Liver (tissue), 9 donors: ENCODE results near the gene HS3ST4. TPM values are rescaled to one million over a fixed set of nuclear protein-coding genes. Genes with fewer than 3 reads are reported as not detected.

Experiments
- DNase-seq: peaks from one replicate; pipeline ENCODE4 v3.0.0-alpha.2; 2017; ENCODE audit warnings: low spot score
- H3K27ac ChIP-seq, 2 donors: one replicate each; pipeline ENCODE4 v1.7.0; 2013; ENCODE audit warnings: inconsistent platforms in 2 of 2, low read length in 2 of 2, control low read depth in 1 of 2, low read depth in 1 of 2, mild to moderate bottlenecking in 1 of 2
- H3K27me3 ChIP-seq, 4 donors: one replicate each; pipeline versions ENCODE4 v1.6.1 to v1.7.0; 2013; ENCODE audit warnings: low read length in 3 of 4, inconsistent platforms in 1 of 4, mild to moderate bottlenecking in 1 of 4, moderate library complexity in 1 of 4; ENCODE audit not compliant: control insufficient read depth in 4 of 4, insufficient read depth in 4 of 4
- H3K36me3 ChIP-seq, 4 donors: one replicate each; pipeline versions ENCODE4 v1.6.1 to v1.7.0; 2013; ENCODE audit warnings: low read length in 3 of 4, mild to moderate bottlenecking in 3 of 4, low read depth in 1 of 4, moderate library complexity in 1 of 4; ENCODE audit not compliant: control insufficient read depth in 4 of 4, insufficient read depth in 3 of 4
- H3K4me1 ChIP-seq, 4 donors: one replicate each; pipeline versions ENCODE4 v1.6.1 to v1.7.0; 2013; ENCODE audit warnings: low read length in 3 of 4, mild to moderate bottlenecking in 3 of 4, moderate library complexity in 1 of 4; ENCODE audit not compliant: control insufficient read depth in 4 of 4, insufficient read depth in 4 of 4
- H3K4me3 ChIP-seq, 3 donors: one replicate each; pipeline versions ENCODE4 v1.6.1 to v1.7.0; 2013; ENCODE audit warnings: low read length in 3 of 3, control low read depth in 1 of 3, low read depth in 1 of 3, mild to moderate bottlenecking in 1 of 3
- H3K9ac ChIP-seq, 2 donors: one replicate each; pipeline ENCODE4 v1.7.0; 2013; ENCODE audit warnings: low read length in 2 of 2, mild to moderate bottlenecking in 2 of 2, moderate library complexity in 2 of 2, control low read depth in 1 of 2, low read depth in 1 of 2
- H3K9me3 ChIP-seq, 4 donors: one replicate each; pipeline versions ENCODE4 v1.6.1 to v1.7.0; 2013; ENCODE audit warnings: low read length in 3 of 4; ENCODE audit not compliant: control insufficient read depth in 4 of 4
- ATF3 ChIP-seq: IDR thresholded peaks from 2 replicates; pipeline ENCODE4 v1.6.1; 2016; ENCODE audit warnings: antibody characterized with exemption
- CTCF ChIP-seq: fragments of 150-350 bp; IDR thresholded peaks from 2 replicates; pipeline ENCODE4 v1.5.1; 2017; ENCODE audit warnings: improper control_type of control experiment, low read depth, low read length; ENCODE audit not compliant: missing input control
- EGR1 ChIP-seq, 2 donors: IDR thresholded peaks; 2 replicates each; pipeline ENCODE4 v1.6.1; 2016 to 2018; ENCODE audit warnings: antibody characterized with exemption in 2 of 2, low read depth in 2 of 2
- FOXA1 ChIP-seq: IDR thresholded peaks from 2 replicates; pipeline ENCODE4 v1.6.1; 2016; ENCODE audit warnings: antibody characterized with exemption
- GABPA ChIP-seq, 2 donors: IDR thresholded peaks in 1 of 2; conservative IDR thresholded peaks in 1 of 2; 2 replicates each; pipeline ENCODE4 v1.6.1; 2016; ENCODE audit warnings: antibody characterized with exemption in 2 of 2, mild to moderate bottlenecking in 1 of 2, moderate library complexity in 1 of 2
- HNF4A ChIP-seq, 2 donors: conservative IDR thresholded peaks; 2 replicates each; pipeline ENCODE4 v1.6.1; 2016; ENCODE audit warnings: antibody characterized with exemption in 2 of 2, mild to moderate bottlenecking in 2 of 2
- HNF4G ChIP-seq: IDR thresholded peaks from 2 replicates; pipeline ENCODE4 v1.6.1; 2016; ENCODE audit warnings: antibody characterized with exemption
- JUND ChIP-seq, 2 donors: IDR thresholded peaks; 2 replicates each; pipeline ENCODE4 v1.6.1; 2016; ENCODE audit warnings: antibody characterized with exemption in 2 of 2
- NR2F2 ChIP-seq: IDR thresholded peaks from 2 replicates; pipeline ENCODE4 v1.6.1; 2016; ENCODE audit warnings: antibody characterized with exemption
- RAD21 ChIP-seq, 2 donors: IDR thresholded peaks; 2 replicates each; pipeline ENCODE4 v1.6.1; 2016; ENCODE audit warnings: antibody characterized with exemption in 2 of 2, mild to moderate bottlenecking in 2 of 2
- REST ChIP-seq: IDR thresholded peaks from 2 replicates; pipeline ENCODE4 v1.6.1; 2016; ENCODE audit warnings: antibody characterized with exemption, mild to moderate bottlenecking
- RXRA ChIP-seq, 2 donors: IDR thresholded peaks; 2 replicates each; pipeline ENCODE4 v1.6.1; 2017 to 2018; ENCODE audit warnings: antibody characterized with exemption in 2 of 2, mild to moderate bottlenecking in 1 of 2
- SP1 ChIP-seq: IDR thresholded peaks from 2 replicates; pipeline ENCODE4 v1.6.1; 2018; ENCODE audit warnings: antibody characterized with exemption, mild to moderate bottlenecking
- TAF1 ChIP-seq: conservative IDR thresholded peaks from 2 replicates; pipeline ENCODE4 v1.6.1; 2016; ENCODE audit warnings: antibody characterized with exemption, mild to moderate bottlenecking
- YY1 ChIP-seq: IDR thresholded peaks from 2 replicates; pipeline ENCODE4 v1.6.1; 2016; ENCODE audit warnings: antibody characterized with exemption, mild to moderate bottlenecking
- WGBS: extraction: QIAGEN DNeasy Blood & Tissue Kit; methylation state at CpG from one replicate; pipeline ENCODE4 v1.1.7; 2013; 5-methylcytosine and 5-hydroxymethylcytosine counted together
- polyA plus RNA-seq, 2 donors: library from polyadenylated mRNA; stranded (reverse) in 1 of 2; unstranded in 1 of 2; fragments of 200-250 nt in 1 of 2; fragments of >200 nt in 1 of 2; fragmentation: Nextera tagmentation in 1 of 2; extraction: Ambion mirVana in 1 of 2; gene quantifications; one replicate each; pipeline versions ENCODE4 v1.2.1 to v1.2.3, GENCODE V29; 2013 to 2015
- total RNA-seq, 2 donors: library from RNA; depleted of rRNA; stranded (reverse); fragments of >200 nt; gene quantifications; one replicate each; pipeline ENCODE4 v1.2.3, GENCODE V29; 2014
- TF ChIP-seq, protein P1 (sequence below): IDR thresholded peaks from 2 replicates; pipeline ENCODE4 v1.6.1; 2016; ENCODE audit warnings: antibody characterized with exemption
- TF ChIP-seq, protein P2 (sequence below): IDR thresholded peaks from 2 replicates; pipeline ENCODE4 v1.6.1; 2016; ENCODE audit warnings: antibody characterized with exemption
- donor health status: healthy.
- donor health status: healthy.
- donor health status: healthy.
- donor health status: healthy.
- donor health status: healthy.

HS3ST4 gene
- total and polyA plus RNA-seq, 4 donors = not detected

DNA sequence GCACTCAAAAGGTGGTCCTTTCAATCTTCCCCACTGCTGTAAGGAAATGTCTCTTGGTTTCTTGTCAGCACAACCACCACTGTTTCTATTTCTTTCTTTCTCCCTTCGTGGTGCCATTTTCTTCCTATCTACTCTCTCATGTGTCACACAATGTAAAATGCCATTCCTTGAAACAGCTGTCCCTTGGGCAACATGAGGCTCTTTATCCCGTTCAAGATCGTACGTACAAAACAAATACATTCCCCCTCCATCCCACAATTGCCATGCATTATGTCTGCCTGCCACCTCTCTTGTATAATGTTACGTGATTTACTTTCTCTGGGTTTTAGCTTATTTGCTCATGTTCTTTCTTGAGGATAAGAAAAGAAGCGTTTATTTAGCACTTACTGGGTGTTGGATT lies 410.6 kb downstream of the HS3ST4 start:
- Histone ChIP-seq H3K9ac (no peak overlapping the region), H3K36me3 (no peaks in the 10 kb centered on the region), H3K27me3 (peaks cover 0 to 10% (median 0%) of the 10 kb centered on the region in 4 donors), H3K4me3 (no peak overlapping the region), H3K4me1 (no peaks in the 10 kb centered on the region), H3K27ac (no peak overlapping the region), H3K9me3 (no peaks in the 10 kb centered on the region)
- no peak for DNase-seq
- 62% methylated on average over 6 of the region's 6 CpGs for WGBS
- TF ChIP-seq EGR1 (IDR thresholded peaks at IDR 0.05; ENCODE audit: low read depth in 2 of 2) = no peak
- TF ChIP-seq GABPA (IDR thresholded peaks at IDR 0.05 in 1 of 2, conservative IDR thresholded peaks at IDR 0.05 in 1 of 2) = no peak
- no peak for TF ChIP-seq TAF1
- TF ChIP-seq FOXA1 = no peak
- no peak for TF ChIP-seq HNF4G
- TF ChIP-seq REST = no peak
- no peak for TF ChIP-seq HNF4A (conservative IDR thresholded peaks at IDR 0.05)
- TF ChIP-seq JUND (IDR thresholded peaks at IDR 0.05) = no peak
- TF ChIP-seq ATF3 = no peak
- TF ChIP-seq, protein P1, sequence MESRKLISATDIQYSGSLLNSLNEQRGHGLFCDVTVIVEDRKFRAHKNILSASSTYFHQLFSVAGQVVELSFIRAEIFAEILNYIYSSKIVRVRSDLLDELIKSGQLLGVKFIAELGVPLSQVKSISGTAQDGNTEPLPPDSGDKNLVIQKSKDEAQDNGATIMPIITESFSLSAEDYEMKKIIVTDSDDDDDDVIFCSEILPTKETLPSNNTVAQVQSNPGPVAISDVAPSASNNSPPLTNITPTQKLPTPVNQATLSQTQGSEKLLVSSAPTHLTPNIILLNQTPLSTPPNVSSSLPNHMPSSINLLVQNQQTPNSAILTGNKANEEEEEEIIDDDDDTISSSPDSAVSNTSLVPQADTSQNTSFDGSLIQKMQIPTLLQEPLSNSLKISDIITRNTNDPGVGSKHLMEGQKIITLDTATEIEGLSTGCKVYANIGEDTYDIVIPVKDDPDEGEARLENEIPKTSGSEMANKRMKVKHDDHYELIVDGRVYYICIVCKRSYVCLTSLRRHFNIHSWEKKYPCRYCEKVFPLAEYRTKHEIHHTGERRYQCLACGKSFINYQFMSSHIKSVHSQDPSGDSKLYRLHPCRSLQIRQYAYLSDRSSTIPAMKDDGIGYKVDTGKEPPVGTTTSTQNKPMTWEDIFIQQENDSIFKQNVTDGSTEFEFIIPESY = no peak
- no peak for TF ChIP-seq NR2F2
- no peak for TF ChIP-seq CTCF
- no peak for TF ChIP-seq RXRA (IDR thresholded peaks at IDR 0.05)

GRCh38 chr16:26108836-26109505 lies 417.2 kb downstream of the HS3ST4 start:
- Histone ChIP-seq H3K4me1 (no peaks in the 10 kb centered on the region), H3K27ac (no peak overlapping the region), H3K9me3 (peaks cover 0 to 2% (median 0%) of the 10 kb centered on the region in 4 donors), H3K9ac (no peak overlapping the region), H3K4me3 (no peak overlapping the region), H3K36me3 (no peaks in the 10 kb centered on the region), H3K27me3 (peaks cover 0 to 2% (median 0%) of the 10 kb centered on the region in 4 donors)
- TF ChIP-seq SP1 (no peak), HNF4G (no peak), RXRA (IDR thresholded peaks at IDR 0.05) (no peak), EGR1 (IDR thresholded peaks at IDR 0.05; ENCODE audit: low read depth in 2 of 2) (no peak), RAD21 (IDR thresholded peaks at IDR 0.05) (no peak), YY1 (no peak)
- TF ChIP-seq, protein P1 = no peak
- TF ChIP-seq, protein P2, sequence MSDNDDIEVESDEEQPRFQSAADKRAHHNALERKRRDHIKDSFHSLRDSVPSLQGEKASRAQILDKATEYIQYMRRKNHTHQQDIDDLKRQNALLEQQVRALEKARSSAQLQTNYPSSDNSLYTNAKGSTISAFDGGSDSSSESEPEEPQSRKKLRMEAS = no peak
- DNase-seq = no peak
- WGBS = 81% methylated on average over 13 of the region's 13 CpGs
